ENCODE measurements around the gene SENP6.
"Not testable (repeated sequence)": the region's sequence is repeated elsewhere in the genome, so short reads cannot be mapped to it uniquely, and the experiment has no call there.

The SENP6 gene

GRCh38 chr6:75620381-75621304 is 19.0 kb downstream of the SENP6 start:
- peaks cover 5% of the 10 kb centered on the region; the same call in 1 of the 2 replicates for H3K36me3 ChIP-seq (ENCODE audit: insufficient read depth, low read length)
- H2AFZ ChIP-seq (ENCODE audit: low read length, unreplicated experiment): no peak overlapping the region
- H3K4me3 ChIP-seq (ENCODE audit: low read depth, low read length): no peak overlapping the region
- peaks cover 11% of the 10 kb centered on the region for H3K4me1 ChIP-seq (ENCODE audit: control insufficient read depth, insufficient read depth, low read length, unreplicated experiment)
- H3K79me2 ChIP-seq (ENCODE audit: control insufficient read depth, insufficient read depth, low read length, unreplicated experiment): peaks cover 76% of the 10 kb centered on the region
- no peak overlapping the region for H3K27ac ChIP-seq (ENCODE audit: low read depth, low read length)
- H3K27me3 ChIP-seq (ENCODE audit: insufficient read depth, low read length): no peaks in the 10 kb centered on the region

- no peaks in the 10 kb centered on the region for H3K27me3 ChIP-seq (ENCODE audit: insufficient read depth, low read length)
- H3K4me1 ChIP-seq (ENCODE audit: control insufficient read depth, insufficient read depth, low read length, unreplicated experiment): peaks cover 11% of the 10 kb centered on the region
- peaks cover 65% of the 10 kb centered on the region for H3K79me2 ChIP-seq (ENCODE audit: control insufficient read depth, insufficient read depth, low read length, unreplicated experiment)
- H3K36me3 ChIP-seq (ENCODE audit: insufficient read depth, low read length): peaks cover 5% of the 10 kb centered on the region; the same call in 1 of the 2 replicates
- no peak overlapping the region for H3K4me3 ChIP-seq (ENCODE audit: low read depth, low read length)
- H3K27ac ChIP-seq (ENCODE audit: low read depth, low read length): no peak overlapping the region
- no peak overlapping the region for H2AFZ ChIP-seq (ENCODE audit: low read length, unreplicated experiment)
Measured at GRCh38 chr6:75621846-75622245, 20.2 kb downstream of the SENP6 start.

- Histone ChIP-seq H2AFZ (ENCODE audit: low read length, unreplicated experiment) (no peak overlapping the region), H3K4me1 (ENCODE audit: control insufficient read depth, insufficient read depth, low read length, unreplicated experiment) (peaks cover 11% of the 10 kb centered on the region), H3K27me3 (ENCODE audit: insufficient read depth, low read length) (no peaks in the 10 kb centered on the region), H3K36me3 (ENCODE audit: insufficient read depth, low read length) (peaks cover 5% of the 10 kb centered on the region; the same call in 1 of the 2 replicates), H3K4me3 (ENCODE audit: low read depth, low read length) (no peak overlapping the region), H3K79me2 (ENCODE audit: control insufficient read depth, insufficient read depth, low read length, unreplicated experiment) (peaks cover 55% of the 10 kb centered on the region), H3K27ac (ENCODE audit: low read depth, low read length) (no peak overlapping the region)
Measured at GRCh38 chr6:75623491-75623890, 21.8 kb downstream of the SENP6 start.

GRCh38 chr6:75624335-75624734 is 22.7 kb downstream of the SENP6 start:
- Histone ChIP-seq H3K36me3 (ENCODE audit: insufficient read depth, low read length) (peaks cover 8% of the 10 kb centered on the region; the same call in 1 of the 2 replicates), H2AFZ (ENCODE audit: low read length, unreplicated experiment) (no peak overlapping the region), H3K27me3 (ENCODE audit: insufficient read depth, low read length) (no peaks in the 10 kb centered on the region), H3K79me2 (ENCODE audit: control insufficient read depth, insufficient read depth, low read length, unreplicated experiment) (peaks cover 47% of the 10 kb centered on the region), H3K4me3 (ENCODE audit: low read depth, low read length) (no peak overlapping the region), H3K27ac (ENCODE audit: low read depth, low read length) (no peak overlapping the region), H3K4me1 (ENCODE audit: control insufficient read depth, insufficient read depth, low read length, unreplicated experiment) (peaks cover 11% of the 10 kb centered on the region)

- peaks cover 41% of the 10 kb centered on the region for H3K79me2 ChIP-seq (ENCODE audit: control insufficient read depth, insufficient read depth, low read length, unreplicated experiment)
- no peak overlapping the region for H2AFZ ChIP-seq (ENCODE audit: low read length, unreplicated experiment)
- no peaks in the 10 kb centered on the region for H3K27me3 ChIP-seq (ENCODE audit: insufficient read depth, low read length)
- peaks cover 8% of the 10 kb centered on the region; the same call in 1 of the 2 replicates for H3K36me3 ChIP-seq (ENCODE audit: insufficient read depth, low read length)
- H3K27ac ChIP-seq (ENCODE audit: low read depth, low read length): no peak overlapping the region
- no peak overlapping the region for H3K4me3 ChIP-seq (ENCODE audit: low read depth, low read length)
- H3K4me1 ChIP-seq (ENCODE audit: control insufficient read depth, insufficient read depth, low read length, unreplicated experiment): peaks cover 11% of the 10 kb centered on the region
Measured at GRCh38 chr6:75624988-75625387, 23.3 kb downstream of the SENP6 start.

GRCh38 chr6:75626561-75626960 is 24.9 kb downstream of the SENP6 start:
- Histone ChIP-seq H3K79me2 (ENCODE audit: control insufficient read depth, insufficient read depth, low read length, unreplicated experiment) (peaks cover 34% of the 10 kb centered on the region), H3K4me1 (ENCODE audit: control insufficient read depth, insufficient read depth, low read length, unreplicated experiment) (no peaks in the 10 kb centered on the region), H3K27me3 (ENCODE audit: insufficient read depth, low read length) (no peaks in the 10 kb centered on the region), H2AFZ (ENCODE audit: low read length, unreplicated experiment) (no peak overlapping the region), H3K36me3 (ENCODE audit: insufficient read depth, low read length) (peaks cover 14% of the 10 kb centered on the region), H3K4me3 (ENCODE audit: low read depth, low read length) (no peak overlapping the region), H3K27ac (ENCODE audit: low read depth, low read length) (no peak overlapping the region)

GRCh38 chr6:75627708-75628107 is 26.0 kb downstream of the SENP6 start:
- peaks cover 34% of the 10 kb centered on the region for H3K79me2 ChIP-seq (ENCODE audit: control insufficient read depth, insufficient read depth, low read length, unreplicated experiment)
- peaks cover 18% of the 10 kb centered on the region for H3K36me3 ChIP-seq (ENCODE audit: insufficient read depth, low read length)
- H3K27ac ChIP-seq (ENCODE audit: low read depth, low read length); H3K27me3 ChIP-seq (ENCODE audit: insufficient read depth, low read length); H2AFZ ChIP-seq (ENCODE audit: low read length, unreplicated experiment); H3K4me1 ChIP-seq (ENCODE audit: control insufficient read depth, insufficient read depth, low read length, unreplicated experiment); H3K4me3 ChIP-seq (ENCODE audit: low read depth, low read length): not testable (repeated sequence)

- peaks cover 40% of the 10 kb centered on the region for H3K36me3 ChIP-seq (ENCODE audit: insufficient read depth, low read length)
- H3K4me1 ChIP-seq (ENCODE audit: control insufficient read depth, insufficient read depth, low read length, unreplicated experiment): no peaks in the 10 kb centered on the region
- H3K79me2 ChIP-seq (ENCODE audit: control insufficient read depth, insufficient read depth, low read length, unreplicated experiment): peaks cover 25% of the 10 kb centered on the region
- no peak overlapping the region for H3K27ac ChIP-seq (ENCODE audit: low read depth, low read length)
- no peaks in the 10 kb centered on the region for H3K27me3 ChIP-seq (ENCODE audit: insufficient read depth, low read length)
- no peak overlapping the region for H3K4me3 ChIP-seq (ENCODE audit: low read depth, low read length)
- no peak overlapping the region for H2AFZ ChIP-seq (ENCODE audit: low read length, unreplicated experiment)
Measured at GRCh38 chr6:75631859-75632635, 30.4 kb downstream of the SENP6 start.

- Histone ChIP-seq H3K27me3 (ENCODE audit: insufficient read depth, low read length) (no peaks in the 10 kb centered on the region), H3K36me3 (ENCODE audit: insufficient read depth, low read length) (peaks cover 40% of the 10 kb centered on the region), H3K4me1 (ENCODE audit: control insufficient read depth, insufficient read depth, low read length, unreplicated experiment) (no peaks in the 10 kb centered on the region), H3K27ac (ENCODE audit: low read depth, low read length) (no peak overlapping the region), H3K4me3 (ENCODE audit: low read depth, low read length) (no peak overlapping the region), H3K79me2 (ENCODE audit: control insufficient read depth, insufficient read depth, low read length, unreplicated experiment) (peaks cover 22% of the 10 kb centered on the region), H2AFZ (ENCODE audit: low read length, unreplicated experiment) (no peak overlapping the region)
Measured at GRCh38 chr6:75633045-75633444, 31.4 kb downstream of the SENP6 start.

- H3K4me1 ChIP-seq (ENCODE audit: control insufficient read depth, insufficient read depth, low read length, unreplicated experiment): no peaks in the 10 kb centered on the region
- no peaks in the 10 kb centered on the region for H3K27me3 ChIP-seq (ENCODE audit: insufficient read depth, low read length)
- peaks cover 16% of the 10 kb centered on the region for H3K36me3 ChIP-seq (ENCODE audit: insufficient read depth, low read length)
- no peak overlapping the region for H3K27ac ChIP-seq (ENCODE audit: low read depth, low read length)
- H2AFZ ChIP-seq (ENCODE audit: low read length, unreplicated experiment): no peak overlapping the region
- H3K4me3 ChIP-seq (ENCODE audit: low read depth, low read length): no peak overlapping the region
- H3K79me2 ChIP-seq (ENCODE audit: control insufficient read depth, insufficient read depth, low read length, unreplicated experiment): peaks cover 2% of the 10 kb centered on the region
Measured at GRCh38 chr6:75642311-75642710, 40.6 kb downstream of the SENP6 start.

Data from ACC112 (cell line).